Neural cell (in vitro differentiated cells): ENCODE measurements around the gene CD164. TPM values are rescaled to one million over a fixed set of nuclear protein-coding genes. Genes with fewer than 3 reads are reported as not detected.

Experiments
- H2AFZ ChIP-seq: fragments of 200-600, 300-800 bp; sonication (generic), shearing (Covaris generic); 2 replicates; pipeline ENCODE4 v1.6.0; 2014; ENCODE audit warnings: low read depth, mild to moderate bottlenecking, antibody characterized with exemption, low read length, moderate library complexity
- H3F3A ChIP-seq: fragments of 200-600 bp; shearing (Covaris generic); 2 replicates; pipeline ENCODE4 v1.6.1; 2016; ENCODE audit warnings: mild to moderate bottlenecking, moderate library complexity, mixed read lengths, antibody characterized with exemption, low read length; ENCODE audit not compliant: insufficient read depth, poor library complexity, severe bottlenecking
- H3K27ac ChIP-seq: fragments of 200-600, 300-800 bp; sonication (generic), shearing (Covaris generic); 2 replicates; pipeline ENCODE4 v1.5.1; 2014; ENCODE audit warnings: mild to moderate bottlenecking, low read length, moderate library complexity
- H3K27me3 ChIP-seq: fragments of 300-800, 200-600 bp; sonication (generic), shearing (Covaris generic); 2 replicates; pipeline ENCODE4 v1.6.0; 2014; ENCODE audit warnings: mild to moderate bottlenecking, low read depth, low read length, moderate library complexity; ENCODE audit not compliant: insufficient read depth
- H3K36me3 ChIP-seq: fragments of 300-800, 200-600 bp; sonication (generic), shearing (Covaris generic); 2 replicates; pipeline ENCODE4 v1.5.1; 2014; ENCODE audit warnings: mild to moderate bottlenecking, antibody characterized with exemption, low read length, moderate library complexity; ENCODE audit not compliant: insufficient read depth
- H3K4me2 ChIP-seq: fragments of 300-800, 200-600 bp; sonication (generic), shearing (Covaris generic); 2 replicates; pipeline ENCODE4 v1.6.0; 2014; ENCODE audit warnings: mild to moderate bottlenecking, low read length
- H3K4me3 ChIP-seq: fragments of 300-800, 200-600 bp; sonication (generic), shearing (Covaris generic); 2 replicates; pipeline ENCODE4 v1.5.1; 2014; ENCODE audit warnings: mild to moderate bottlenecking, low read length, moderate library complexity
- H3K79me2 ChIP-seq: fragments of 200-600 bp; shearing (Covaris generic); replicated peaks from 2 replicates; pipeline ENCODE4 v1.6.0; 2014; ENCODE audit warnings: mild to moderate bottlenecking, low read length, moderate library complexity; ENCODE audit not compliant: insufficient read depth
- H3K9ac ChIP-seq: fragments of 300-800, 200-600 bp; sonication (generic), shearing (Covaris generic); 2 replicates; pipeline ENCODE4 v1.6.1; 2016; ENCODE audit warnings: mild to moderate bottlenecking, low read length, mixed read lengths
- H3K9me2 ChIP-seq: fragments of 200-600 bp; shearing (Covaris generic); 2 replicates; pipeline ENCODE4 v1.6.1; 2016; ENCODE audit warnings: mild to moderate bottlenecking, low read length, mixed read lengths; ENCODE audit not compliant: insufficient read depth
- H3K9me3 ChIP-seq: fragments of 200-600, 300-800 bp; sonication (generic), shearing (Covaris generic); 2 replicates; pipeline ENCODE4 v1.6.1; 2016; ENCODE audit warnings: mild to moderate bottlenecking, mixed run types, low read length, moderate library complexity, mixed read lengths
- H4K20me1 ChIP-seq: fragments of 200-600 bp; shearing (Covaris generic); 2 replicates; pipeline ENCODE4 v1.6.1; 2016; ENCODE audit warnings: mild to moderate bottlenecking, mixed run types; ENCODE audit not compliant: insufficient read depth
- EP300 ChIP-seq: fragments of 450-650 bp; conservative IDR thresholded peaks from 2 replicates; pipeline ENCODE4 v1.6.1; 2014; ENCODE audit warnings: antibody characterized with exemption, mild to moderate bottlenecking, moderate library complexity; ENCODE audit not compliant: poor library complexity, severe bottlenecking
- EZH2 ChIP-seq: fragments of 200-600, 300-800 bp; shearing (Covaris generic), sonication (generic); IDR thresholded peaks from 2 replicates; pipeline ENCODE4 v1.6.1; 2014; ENCODE audit warnings: antibody characterized with exemption, low read length, borderline replicate concordance, mild to moderate bottlenecking; ENCODE audit not compliant: insufficient read depth, poor library complexity, severe bottlenecking
- MXI1 ChIP-seq: fragments of 450-650 bp; conservative IDR thresholded peaks from 2 replicates; pipeline ENCODE4 v1.6.1; 2014; ENCODE audit warnings: antibody characterized with exemption, mild to moderate bottlenecking; ENCODE audit not compliant: poor library complexity, severe bottlenecking
- POLR2AphosphoS5 ChIP-seq: IDR thresholded peaks from 2 replicates; pipeline ENCODE4 v1.6.1; 2012
- RAD21 ChIP-seq: fragments of 450-650 bp; conservative IDR thresholded peaks from 2 replicates; pipeline ENCODE4 v1.6.1; 2014; ENCODE audit warnings: antibody characterized with exemption, mild to moderate bottlenecking, moderate library complexity
- SMC3 ChIP-seq: fragments of 450-650 bp; conservative IDR thresholded peaks from 2 replicates; pipeline ENCODE4 v1.6.1; 2014; ENCODE audit warnings: antibody characterized with exemption, mild to moderate bottlenecking, moderate library complexity; ENCODE audit not compliant: poor library complexity
- TAF1 ChIP-seq: IDR thresholded peaks from 2 replicates; pipeline ENCODE4 v1.6.1; 2012; ENCODE audit warnings: low read depth
- polyA plus RNA-seq: library from polyadenylated mRNA; depleted of rRNA; stranded (reverse); fragments of >200 nt; gene quantifications from 2 replicates; pipeline ENCODE4 v1.2.3, GENCODE V29; 2014
- TF ChIP-seq, protein P1 (sequence below): fragments of 450-650 bp; IDR thresholded peaks from 2 replicates; pipeline ENCODE4 v1.5.1; 2014; ENCODE audit warnings: antibody characterized with exemption, mild to moderate bottlenecking, moderate library complexity; ENCODE audit not compliant: poor library complexity, severe bottlenecking
- TF ChIP-seq, protein P2 (sequence below): IDR thresholded peaks from 2 replicates; pipeline ENCODE4 v1.6.1; 2012; ENCODE audit warnings: borderline replicate concordance

CD164 gene
- polyA plus RNA-seq, 1 donor from 2014 or later: 42.6 TPM

DNA sequence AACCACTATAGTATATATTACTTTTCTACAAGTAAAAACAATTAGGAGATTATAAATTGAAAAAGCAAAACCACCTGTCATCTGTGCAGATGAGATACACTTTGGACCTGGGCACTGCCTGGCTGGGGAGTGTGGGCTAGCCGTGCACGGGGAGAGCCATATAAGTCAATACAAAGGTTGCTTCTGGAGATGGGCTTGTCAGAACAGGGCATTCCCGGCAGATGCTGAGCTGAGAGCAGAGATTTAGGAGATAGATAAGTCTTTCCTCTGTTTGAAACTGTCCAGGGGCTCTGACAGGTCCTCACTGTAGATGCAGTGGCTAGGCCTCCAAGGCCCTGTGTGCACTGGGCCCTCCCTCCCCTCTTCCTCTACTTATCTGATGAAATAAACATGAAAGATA, 34.5 kb downstream of the CD164 start:
- Histone ChIP-seq H3K9ac (no peak overlapping the region), H2AFZ (no peak overlapping the region), H4K20me1 (no peaks in the 10 kb centered on the region), H3K4me2 (no peak overlapping the region), H3K9me3 (no peaks in the 10 kb centered on the region), H3K4me3 (no peak overlapping the region), H3K27ac (no peak overlapping the region), H3K36me3 (no peaks in the 10 kb centered on the region), H3K9me2 (no peaks in the 10 kb centered on the region), H3K79me2 (no peaks in the 10 kb centered on the region), H3F3A (no peaks in the 10 kb centered on the region), H3K27me3 (no peaks in the 10 kb centered on the region)
- TF ChIP-seq SMC3: no peak
- TF ChIP-seq MXI1: no peak
- no peak for TF ChIP-seq TAF1
- no peak for TF ChIP-seq RAD21
- no peak for TF ChIP-seq EZH2
- TF ChIP-seq, protein P1, sequence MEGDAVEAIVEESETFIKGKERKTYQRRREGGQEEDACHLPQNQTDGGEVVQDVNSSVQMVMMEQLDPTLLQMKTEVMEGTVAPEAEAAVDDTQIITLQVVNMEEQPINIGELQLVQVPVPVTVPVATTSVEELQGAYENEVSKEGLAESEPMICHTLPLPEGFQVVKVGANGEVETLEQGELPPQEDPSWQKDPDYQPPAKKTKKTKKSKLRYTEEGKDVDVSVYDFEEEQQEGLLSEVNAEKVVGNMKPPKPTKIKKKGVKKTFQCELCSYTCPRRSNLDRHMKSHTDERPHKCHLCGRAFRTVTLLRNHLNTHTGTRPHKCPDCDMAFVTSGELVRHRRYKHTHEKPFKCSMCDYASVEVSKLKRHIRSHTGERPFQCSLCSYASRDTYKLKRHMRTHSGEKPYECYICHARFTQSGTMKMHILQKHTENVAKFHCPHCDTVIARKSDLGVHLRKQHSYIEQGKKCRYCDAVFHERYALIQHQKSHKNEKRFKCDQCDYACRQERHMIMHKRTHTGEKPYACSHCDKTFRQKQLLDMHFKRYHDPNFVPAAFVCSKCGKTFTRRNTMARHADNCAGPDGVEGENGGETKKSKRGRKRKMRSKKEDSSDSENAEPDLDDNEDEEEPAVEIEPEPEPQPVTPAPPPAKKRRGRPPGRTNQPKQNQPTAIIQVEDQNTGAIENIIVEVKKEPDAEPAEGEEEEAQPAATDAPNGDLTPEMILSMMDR: no peak
- TF ChIP-seq POLR2AphosphoS5: no peak
- TF ChIP-seq, protein P2, sequence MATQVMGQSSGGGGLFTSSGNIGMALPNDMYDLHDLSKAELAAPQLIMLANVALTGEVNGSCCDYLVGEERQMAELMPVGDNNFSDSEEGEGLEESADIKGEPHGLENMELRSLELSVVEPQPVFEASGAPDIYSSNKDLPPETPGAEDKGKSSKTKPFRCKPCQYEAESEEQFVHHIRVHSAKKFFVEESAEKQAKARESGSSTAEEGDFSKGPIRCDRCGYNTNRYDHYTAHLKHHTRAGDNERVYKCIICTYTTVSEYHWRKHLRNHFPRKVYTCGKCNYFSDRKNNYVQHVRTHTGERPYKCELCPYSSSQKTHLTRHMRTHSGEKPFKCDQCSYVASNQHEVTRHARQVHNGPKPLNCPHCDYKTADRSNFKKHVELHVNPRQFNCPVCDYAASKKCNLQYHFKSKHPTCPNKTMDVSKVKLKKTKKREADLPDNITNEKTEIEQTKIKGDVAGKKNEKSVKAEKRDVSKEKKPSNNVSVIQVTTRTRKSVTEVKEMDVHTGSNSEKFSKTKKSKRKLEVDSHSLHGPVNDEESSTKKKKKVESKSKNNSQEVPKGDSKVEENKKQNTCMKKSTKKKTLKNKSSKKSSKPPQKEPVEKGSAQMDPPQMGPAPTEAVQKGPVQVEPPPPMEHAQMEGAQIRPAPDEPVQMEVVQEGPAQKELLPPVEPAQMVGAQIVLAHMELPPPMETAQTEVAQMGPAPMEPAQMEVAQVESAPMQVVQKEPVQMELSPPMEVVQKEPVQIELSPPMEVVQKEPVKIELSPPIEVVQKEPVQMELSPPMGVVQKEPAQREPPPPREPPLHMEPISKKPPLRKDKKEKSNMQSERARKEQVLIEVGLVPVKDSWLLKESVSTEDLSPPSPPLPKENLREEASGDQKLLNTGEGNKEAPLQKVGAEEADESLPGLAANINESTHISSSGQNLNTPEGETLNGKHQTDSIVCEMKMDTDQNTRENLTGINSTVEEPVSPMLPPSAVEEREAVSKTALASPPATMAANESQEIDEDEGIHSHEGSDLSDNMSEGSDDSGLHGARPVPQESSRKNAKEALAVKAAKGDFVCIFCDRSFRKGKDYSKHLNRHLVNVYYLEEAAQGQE: no peak
- no peak for TF ChIP-seq EP300

DNA sequence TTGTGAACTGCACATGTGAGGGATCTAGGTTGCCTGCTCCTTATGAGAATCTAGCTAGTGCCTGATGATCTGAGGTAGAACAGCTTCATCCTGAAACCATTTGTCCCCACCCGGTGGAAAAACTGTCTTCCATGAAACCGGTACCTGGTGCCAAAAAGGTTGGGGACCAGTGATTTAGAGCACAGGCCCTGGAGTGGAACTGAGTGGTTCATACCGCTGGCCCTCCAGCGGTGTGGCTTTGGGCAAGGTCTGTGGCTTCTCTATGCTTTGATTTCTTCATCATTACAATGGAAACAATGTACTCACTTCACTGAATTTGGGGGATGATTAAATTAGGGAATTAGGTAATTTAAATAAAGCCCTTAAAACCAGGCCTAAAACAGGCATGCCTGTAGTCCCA, 36.3 kb downstream of the CD164 start:
- Histone ChIP-seq H3F3A (no peaks in the 10 kb centered on the region), H3K9me3 (no peaks in the 10 kb centered on the region), H3K79me2 (no peaks in the 10 kb centered on the region), H2AFZ (no peak overlapping the region), H3K4me3 (no peak overlapping the region), H3K4me2 (no peak overlapping the region), H3K9ac (no peak overlapping the region), H3K27ac (no peak overlapping the region), H3K36me3 (no peaks in the 10 kb centered on the region), H3K9me2 (no peaks in the 10 kb centered on the region), H3K27me3 (no peaks in the 10 kb centered on the region), H4K20me1 (no peaks in the 10 kb centered on the region)
- TF ChIP-seq, protein P1: no peak
- TF ChIP-seq TAF1 (no peak), MXI1 (no peak), POLR2AphosphoS5 (no peak), RAD21 (no peak), EP300 (no peak), EZH2 (no peak), SMC3 (no peak)
- TF ChIP-seq, protein P2: no peak
